Activated CD4-positive, CD25-positive, alpha-beta regulatory T cell (primary cell): ENCODE data around the gene CHMP6.

Source experiments
- DNase-seq, 4 experiments: peaks; one replicate each; lab custom pipeline; 2025; lab: John Stamatoyannopoulos, UW

The CHMP6 gene

GRCh38 chr17:80991645-80992076, at the start of gene CHMP6:
Gene CHMP6 (plus strand): TSS chr17:80991841. CDS start chr17:80991919, 78 bp downstream.
- peak; percentile 48 to 56 (median 51) for DNase-seq

- no peak for DNase-seq
Measured at GRCh38 chr17:80942423-80943345, 49.0 kb upstream of the CHMP6 start.

GRCh38 chr17:80943346-80944145, 48.1 kb upstream of the CHMP6 start:
- DNase-seq = no peak

- DNase-seq = no peak
Measured at GRCh38 chr17:80944326-80944725, 47.3 kb upstream of the CHMP6 start.

- no peak for DNase-seq
Measured at GRCh38 chr17:80945736-80946135, 45.9 kb upstream of the CHMP6 start.

- DNase-seq = no peak
Measured at GRCh38 chr17:80946449-80946848, 45.2 kb upstream of the CHMP6 start.

GRCh38 chr17:80947200-80947940, 44.3 kb upstream of the CHMP6 start:
- DNase-seq = no peak

- no peak for DNase-seq
Measured at GRCh38 chr17:80948019-80948975, 43.3 kb upstream of the CHMP6 start.

- DNase-seq = no peak
Measured at GRCh38 chr17:80948976-80949450, 42.6 kb upstream of the CHMP6 start.

- no peak for DNase-seq
Measured at GRCh38 chr17:80949451-80950421, 41.9 kb upstream of the CHMP6 start.

GRCh38 chr17:80950466-80951120, 41.0 kb upstream of the CHMP6 start:
- no peak for DNase-seq

GRCh38 chr17:80951121-80952090, 40.2 kb upstream of the CHMP6 start:
- DNase-seq = no peak

GRCh38 chr17:80952291-80952690, 39.4 kb upstream of the CHMP6 start:
- DNase-seq = no peak

- DNase-seq = no peak
Measured at GRCh38 chr17:80953471-80954315, 37.9 kb upstream of the CHMP6 start.

GRCh38 chr17:80955078-80955477, 36.6 kb upstream of the CHMP6 start:
- no peak for DNase-seq

- DNase-seq = no peak
Measured at GRCh38 chr17:80955671-80956280, 35.9 kb upstream of the CHMP6 start.
